ENCODE measurements around the gene CALHM3. TPM values are rescaled to one million over a fixed set of nuclear protein-coding genes. Genes with fewer than 3 reads are reported as not detected.

Gene CALHM3
- total RNA-seq, 1 donor, result not detected

GRCh38 chr10:103449208-103450144, 29.6 kb downstream of the CALHM3 start:
- H3K79me2 ChIP-seq (ENCODE audit: insufficient read depth, low read length), result peaks cover 48% of the 10 kb centered on the region
- H3K27me3 ChIP-seq (ENCODE audit: insufficient read depth, low read length), result no peaks in the 10 kb centered on the region
- no peak for TF ChIP-seq CTCF (IDR thresholded peaks at IDR 0.05; ENCODE audit: extremely low read depth, low read depth, low read length)
- H3K4me3 ChIP-seq (ENCODE audit: insufficient read depth, low read length), result peak overlapping the region; percentile 8
- no peak overlapping the region for H2AFZ ChIP-seq (ENCODE audit: low read length)
- no peak for DNase-seq (ENCODE audit: insufficient read length, low spot score, missing footprints)
- peaks cover 32% of the 10 kb centered on the region for H4K20me1 ChIP-seq (ENCODE audit: insufficient read depth, low read length)
- H3K36me3 ChIP-seq (ENCODE audit: insufficient read depth, low read length), result peaks cover 43% of the 10 kb centered on the region
- H3K4me2 ChIP-seq (ENCODE audit: insufficient read depth, low read length), result peak overlapping the region; percentile 10
- H3K9me3 ChIP-seq (ENCODE audit: low read depth, low read length), result no peaks in the 10 kb centered on the region
- peaks cover 55% of the 10 kb centered on the region for H3K4me1 ChIP-seq (ENCODE audit: insufficient read depth, low read length)
- H3K27ac ChIP-seq (ENCODE audit: low read depth, low read length), result peak overlapping the region; percentile 82

GRCh38 chr10:103448746-103449145, 30.3 kb downstream of the CALHM3 start:
- Histone ChIP-seq H3K79me2 (ENCODE audit: insufficient read depth, low read length) (peaks cover 48% of the 10 kb centered on the region), H3K27me3 (ENCODE audit: insufficient read depth, low read length) (no peaks in the 10 kb centered on the region), H3K4me1 (ENCODE audit: insufficient read depth, low read length) (peaks cover 55% of the 10 kb centered on the region), H3K36me3 (ENCODE audit: insufficient read depth, low read length) (peaks cover 50% of the 10 kb centered on the region), H3K4me3 (ENCODE audit: insufficient read depth, low read length) (no peak overlapping the region), H4K20me1 (ENCODE audit: insufficient read depth, low read length) (peaks cover 37% of the 10 kb centered on the region), H3K27ac (ENCODE audit: low read depth, low read length) (peak overlapping the region; percentile 82), H2AFZ (ENCODE audit: low read length) (no peak overlapping the region), H3K9me3 (ENCODE audit: low read depth, low read length) (no peaks in the 10 kb centered on the region), H3K4me2 (ENCODE audit: insufficient read depth, low read length) (peak overlapping the region; percentile 10)
- no peak for TF ChIP-seq CTCF (IDR thresholded peaks at IDR 0.05; ENCODE audit: extremely low read depth, low read depth, low read length)
- peak; percentile 99 for DNase-seq (ENCODE audit: insufficient read length, low spot score, missing footprints)

GRCh38 chr10:103447187-103447586, 31.9 kb downstream of the CALHM3 start:
- TF ChIP-seq CTCF (IDR thresholded peaks at IDR 0.05; ENCODE audit: extremely low read depth, low read depth, low read length), result no peak
- peaks cover 48% of the 10 kb centered on the region for H3K79me2 ChIP-seq (ENCODE audit: insufficient read depth, low read length)
- H3K27me3 ChIP-seq (ENCODE audit: insufficient read depth, low read length), result no peaks in the 10 kb centered on the region
- peaks cover 52% of the 10 kb centered on the region for H3K4me1 ChIP-seq (ENCODE audit: insufficient read depth, low read length)
- H3K9me3 ChIP-seq (ENCODE audit: low read depth, low read length), result no peaks in the 10 kb centered on the region
- H3K27ac ChIP-seq (ENCODE audit: low read depth, low read length), result peak overlapping the region; percentile 96
- H2AFZ ChIP-seq (ENCODE audit: low read length), result no peak overlapping the region
- no peak overlapping the region for H3K4me3 ChIP-seq (ENCODE audit: insufficient read depth, low read length)
- no peak overlapping the region for H3K4me2 ChIP-seq (ENCODE audit: insufficient read depth, low read length)
- H4K20me1 ChIP-seq (ENCODE audit: insufficient read depth, low read length), result peaks cover 48% of the 10 kb centered on the region
- H3K36me3 ChIP-seq (ENCODE audit: insufficient read depth, low read length), result peaks cover 64% of the 10 kb centered on the region
- peak; percentile 62 for DNase-seq (ENCODE audit: insufficient read length, low spot score, missing footprints)
